Neural cell (in vitro differentiated cells): Measurements from ENCODE around the gene ECHDC3. TPM values are rescaled to one million over a fixed set of nuclear protein-coding genes. Genes with fewer than 3 reads are reported as not detected.

Experiments used
- H2AFZ ChIP-seq: fragments of 200-600, 300-800 bp; sonication (generic), shearing (Covaris generic); 2 replicates; pipeline ENCODE4 v1.6.0; 2014; ENCODE audit warnings: low read depth, mild to moderate bottlenecking, antibody characterized with exemption, low read length, moderate library complexity
- H3F3A ChIP-seq: fragments of 200-600 bp; shearing (Covaris generic); 2 replicates; pipeline ENCODE4 v1.6.1; 2016; ENCODE audit warnings: mild to moderate bottlenecking, moderate library complexity, mixed read lengths, antibody characterized with exemption, low read length; ENCODE audit not compliant: insufficient read depth, poor library complexity, severe bottlenecking
- H3K27ac ChIP-seq: fragments of 200-600, 300-800 bp; sonication (generic), shearing (Covaris generic); 2 replicates; pipeline ENCODE4 v1.5.1; 2014; ENCODE audit warnings: mild to moderate bottlenecking, low read length, moderate library complexity
- H3K27me3 ChIP-seq: fragments of 300-800, 200-600 bp; sonication (generic), shearing (Covaris generic); 2 replicates; pipeline ENCODE4 v1.6.0; 2014; ENCODE audit warnings: mild to moderate bottlenecking, low read depth, low read length, moderate library complexity; ENCODE audit not compliant: insufficient read depth
- H3K36me3 ChIP-seq: fragments of 300-800, 200-600 bp; sonication (generic), shearing (Covaris generic); 2 replicates; pipeline ENCODE4 v1.5.1; 2014; ENCODE audit warnings: mild to moderate bottlenecking, antibody characterized with exemption, low read length, moderate library complexity; ENCODE audit not compliant: insufficient read depth
- H3K4me2 ChIP-seq: fragments of 300-800, 200-600 bp; sonication (generic), shearing (Covaris generic); 2 replicates; pipeline ENCODE4 v1.6.0; 2014; ENCODE audit warnings: mild to moderate bottlenecking, low read length
- H3K4me3 ChIP-seq: fragments of 300-800, 200-600 bp; sonication (generic), shearing (Covaris generic); 2 replicates; pipeline ENCODE4 v1.5.1; 2014; ENCODE audit warnings: mild to moderate bottlenecking, low read length, moderate library complexity
- H3K79me2 ChIP-seq: fragments of 200-600 bp; shearing (Covaris generic); replicated peaks from 2 replicates; pipeline ENCODE4 v1.6.0; 2014; ENCODE audit warnings: mild to moderate bottlenecking, low read length, moderate library complexity; ENCODE audit not compliant: insufficient read depth
- H3K9ac ChIP-seq: fragments of 300-800, 200-600 bp; sonication (generic), shearing (Covaris generic); 2 replicates; pipeline ENCODE4 v1.6.1; 2016; ENCODE audit warnings: mild to moderate bottlenecking, low read length, mixed read lengths
- H3K9me2 ChIP-seq: fragments of 200-600 bp; shearing (Covaris generic); 2 replicates; pipeline ENCODE4 v1.6.1; 2016; ENCODE audit warnings: mild to moderate bottlenecking, low read length, mixed read lengths; ENCODE audit not compliant: insufficient read depth
- H3K9me3 ChIP-seq: fragments of 200-600, 300-800 bp; sonication (generic), shearing (Covaris generic); 2 replicates; pipeline ENCODE4 v1.6.1; 2016; ENCODE audit warnings: mild to moderate bottlenecking, mixed run types, low read length, moderate library complexity, mixed read lengths
- H4K20me1 ChIP-seq: fragments of 200-600 bp; shearing (Covaris generic); 2 replicates; pipeline ENCODE4 v1.6.1; 2016; ENCODE audit warnings: mild to moderate bottlenecking, mixed run types; ENCODE audit not compliant: insufficient read depth
- CTCF ChIP-seq: fragments of 450-650 bp; IDR thresholded peaks from 2 replicates; pipeline ENCODE4 v1.5.1; 2014; ENCODE audit warnings: antibody characterized with exemption, mild to moderate bottlenecking, moderate library complexity; ENCODE audit not compliant: poor library complexity, severe bottlenecking
- EP300 ChIP-seq: fragments of 450-650 bp; conservative IDR thresholded peaks from 2 replicates; pipeline ENCODE4 v1.6.1; 2014; ENCODE audit warnings: antibody characterized with exemption, mild to moderate bottlenecking, moderate library complexity; ENCODE audit not compliant: poor library complexity, severe bottlenecking
- EZH2 ChIP-seq: fragments of 200-600, 300-800 bp; shearing (Covaris generic), sonication (generic); IDR thresholded peaks from 2 replicates; pipeline ENCODE4 v1.6.1; 2014; ENCODE audit warnings: antibody characterized with exemption, low read length, borderline replicate concordance, mild to moderate bottlenecking; ENCODE audit not compliant: insufficient read depth, poor library complexity, severe bottlenecking
- MXI1 ChIP-seq: fragments of 450-650 bp; conservative IDR thresholded peaks from 2 replicates; pipeline ENCODE4 v1.6.1; 2014; ENCODE audit warnings: antibody characterized with exemption, mild to moderate bottlenecking; ENCODE audit not compliant: poor library complexity, severe bottlenecking
- POLR2AphosphoS5 ChIP-seq: IDR thresholded peaks from 2 replicates; pipeline ENCODE4 v1.6.1; 2012
- RAD21 ChIP-seq: fragments of 450-650 bp; conservative IDR thresholded peaks from 2 replicates; pipeline ENCODE4 v1.6.1; 2014; ENCODE audit warnings: antibody characterized with exemption, mild to moderate bottlenecking, moderate library complexity
- REST ChIP-seq: IDR thresholded peaks from 2 replicates; pipeline ENCODE4 v1.6.1; 2012; ENCODE audit warnings: borderline replicate concordance
- SMC3 ChIP-seq: fragments of 450-650 bp; conservative IDR thresholded peaks from 2 replicates; pipeline ENCODE4 v1.6.1; 2014; ENCODE audit warnings: antibody characterized with exemption, mild to moderate bottlenecking, moderate library complexity; ENCODE audit not compliant: poor library complexity
- TAF1 ChIP-seq: IDR thresholded peaks from 2 replicates; pipeline ENCODE4 v1.6.1; 2012; ENCODE audit warnings: low read depth
- polyA plus RNA-seq: library from polyadenylated mRNA; depleted of rRNA; stranded (reverse); fragments of >200 nt; gene quantifications from 2 replicates; pipeline ENCODE4 v1.2.3, GENCODE V29; 2014

ECHDC3 gene
- polyA plus RNA-seq, 1 donor from 2014 or later = not detected

GRCh38 chr10:11763501-11763861 is 21.3 kb downstream of the ECHDC3 start:
- no peaks in the 10 kb centered on the region for H3K9me2 ChIP-seq
- no peaks in the 10 kb centered on the region for H3K27me3 ChIP-seq
- no peaks in the 10 kb centered on the region for H3K36me3 ChIP-seq
- no peak overlapping the region for H3K9ac ChIP-seq
- no peak overlapping the region for H3K4me2 ChIP-seq
- H2AFZ ChIP-seq = no peak overlapping the region
- H3K27ac ChIP-seq = no peak overlapping the region
- H3F3A ChIP-seq = no peaks in the 10 kb centered on the region
- H3K4me3 ChIP-seq = no peak overlapping the region
- H3K79me2 ChIP-seq = no peaks in the 10 kb centered on the region
- TF ChIP-seq POLR2AphosphoS5 = no peak
- no peak for TF ChIP-seq EZH2
- TF ChIP-seq MXI1 = no peak
- TF ChIP-seq EP300 = no peak
- TF ChIP-seq CTCF = no peak
- TF ChIP-seq RAD21 = no peak
- TF ChIP-seq SMC3 = no peak
- no peak for TF ChIP-seq TAF1
- no peak for TF ChIP-seq REST
- no peaks in the 10 kb centered on the region for H3K9me3 ChIP-seq
- no peaks in the 10 kb centered on the region for H4K20me1 ChIP-seq

GRCh38 chr10:11765141-11765540 is 23.0 kb downstream of the ECHDC3 start:
- Histone ChIP-seq H3K79me2 (no peaks in the 10 kb centered on the region), H3K9me3 (no peaks in the 10 kb centered on the region), H3F3A (no peaks in the 10 kb centered on the region), H3K4me2 (no peak overlapping the region), H3K36me3 (no peaks in the 10 kb centered on the region), H3K9ac (no peak overlapping the region), H3K27ac (no peak overlapping the region), H3K9me2 (no peaks in the 10 kb centered on the region), H4K20me1 (no peaks in the 10 kb centered on the region), H2AFZ (no peak overlapping the region), H3K4me3 (no peak overlapping the region), H3K27me3 (no peaks in the 10 kb centered on the region)
- no peak for TF ChIP-seq RAD21
- no peak for TF ChIP-seq SMC3
- no peak for TF ChIP-seq REST
- no peak for TF ChIP-seq TAF1
- no peak for TF ChIP-seq POLR2AphosphoS5
- no peak for TF ChIP-seq EP300
- no peak for TF ChIP-seq CTCF
- TF ChIP-seq EZH2 = no peak
- TF ChIP-seq MXI1 = no peak
